Testis (tissue), 3 donors: ENCODE data around the gene CFAP77. TPM values are rescaled to one million over a fixed set of nuclear protein-coding genes. Genes with fewer than 3 reads are reported as not detected.

Experiments used
- DNase-seq: peaks from one replicate; pipeline ENCODE4 v3.0.0-alpha.2; 2019
- H3K27ac ChIP-seq, 2 donors: fragments of 200-600 bp; sonication (generic); one replicate each; pipeline ENCODE4 v1.5.1; 2019
- H3K27me3 ChIP-seq: fragments of 200-600 bp; sonication (generic); one replicate; pipeline ENCODE4 v1.5.1; 2019
- H3K36me3 ChIP-seq: fragments of 200-600 bp; sonication (generic); one replicate; pipeline ENCODE4 v1.5.1; 2017; ENCODE audit warnings: low read depth; ENCODE audit errors: missing control alignments
- H3K4me1 ChIP-seq: fragments of 200-600 bp; sonication (generic); one replicate; pipeline ENCODE4 v1.5.1; 2019
- H3K4me3 ChIP-seq, 2 donors: fragments of 200-600 bp; sonication (generic); one replicate each; pipeline ENCODE4 v1.5.1; 2017 to 2019
- H3K9me3 ChIP-seq: fragments of 200-600 bp; sonication (generic); one replicate; pipeline ENCODE4 v1.5.1; 2017
- CTCF ChIP-seq, 3 experiments: fragments of 450-650 bp in 2 of 3; fragments of 200-600 bp in 1 of 3; sonication (generic) in 1 of 3; IDR thresholded peaks; one replicate each; pipeline ENCODE4 v1.5.1; 2016 to 2019; ENCODE audit warnings: antibody characterized with exemption in 3 of 3, mild to moderate bottlenecking in 2 of 3, moderate library complexity in 1 of 3
- POLR2A ChIP-seq: fragments of 450-650 bp; IDR thresholded peaks from one replicate; pipeline ENCODE4 v1.6.1; 2017; ENCODE audit warnings: antibody characterized with exemption, mild to moderate bottlenecking, moderate library complexity
- WGBS, 2 donors: methylation state at CpG; one replicate each; pipeline ENCODE4 v1.1.5; 2018; 5-methylcytosine and 5-hydroxymethylcytosine counted together
- intact Hi-C: fragments of 100-400 bp; cut with DNase I; formaldehyde crosslinking; loops from one replicate; pipeline ENCODE4 v1.15.1; 2023; ENCODE audit warnings: low total_unique reads
- polyA plus RNA-seq: library from polyadenylated mRNA; stranded (reverse); fragments of 350-450 nt; fragmentation: Illumina TruSeq; extraction: RNeasy Lipid Tissue Mini Kit (QIAGEN cat#74804); gene quantifications from one replicate; pipeline ENCODE4 v1.2.3, GENCODE V29; 2014; ENCODE audit warnings: low read depth, low replicate concordance; ENCODE audit not compliant: insufficient read depth
- total RNA-seq, 2 donors: library from RNA; depleted of rRNA; stranded (reverse); fragments of >200 nt; gene quantifications; one replicate each; pipeline ENCODE4 v1.2.3, GENCODE V29; 2016

The CFAP77 gene
- total and polyA plus RNA-seq, 3 donors from 2014 or later: 13.6 to 36.2 (median 20.9) TPM

- no peaks in the 10 kb centered on the region for H3K27me3 ChIP-seq
- 92 to 93% methylated on average over 23 to 25 of the region's 25 CpGs for WGBS, 2 donors
- TF ChIP-seq CTCF (IDR thresholded peaks at IDR 0.05): no peak
- no peak for TF ChIP-seq POLR2A
- no peaks in the 10 kb centered on the region for H3K36me3 ChIP-seq
- H3K4me3 ChIP-seq: no peak overlapping the region
- DNase-seq: no peak
- H3K4me1 ChIP-seq: no peaks in the 10 kb centered on the region
- H3K9me3 ChIP-seq: no peaks in the 10 kb centered on the region
- no peak overlapping the region for H3K27ac ChIP-seq
- intact Hi-C loops: no loop called here
Measured at GRCh38 chr9:132511191-132511999, 101.4 kb downstream of the CFAP77 start.

- Histone ChIP-seq H3K9me3 (no peaks in the 10 kb centered on the region), H3K4me1 (no peaks in the 10 kb centered on the region), H3K4me3 (no peak overlapping the region), H3K27ac (no peak overlapping the region), H3K36me3 (no peaks in the 10 kb centered on the region), H3K27me3 (no peaks in the 10 kb centered on the region)
- no peak for DNase-seq
- intact Hi-C loops: no loop called here
- whole genome bisulfite sequencing, 2 donors: 90 to 94% methylated on average over 15 of the region's 15 CpGs
- TF ChIP-seq POLR2A (no peak), CTCF (IDR thresholded peaks at IDR 0.05) (no peak)
Measured at GRCh38 chr9:132513416-132513815, 103.4 kb downstream of the CFAP77 start.

GRCh38 chr9:132514011-132514744 lies 104.2 kb downstream of the CFAP77 start:
- intact Hi-C loops: no loop called here
- no peak overlapping the region for H3K27ac ChIP-seq
- no peaks in the 10 kb centered on the region for H3K36me3 ChIP-seq
- no peak overlapping the region for H3K4me3 ChIP-seq
- H3K9me3 ChIP-seq: no peaks in the 10 kb centered on the region
- H3K27me3 ChIP-seq: no peaks in the 10 kb centered on the region
- H3K4me1 ChIP-seq: no peaks in the 10 kb centered on the region
- no peak for DNase-seq
- 77 to 79% methylated on average over 17 to 21 of the region's 22 CpGs for WGBS, 2 donors
- TF ChIP-seq CTCF (IDR thresholded peaks at IDR 0.05) (no peak), POLR2A (no peak)

GRCh38 chr9:132514821-132515220 lies 104.8 kb downstream of the CFAP77 start:
- no peaks in the 10 kb centered on the region for H3K27me3 ChIP-seq
- WGBS, 2 donors: 71 to 73% methylated on average over 8 of the region's 8 CpGs
- H3K36me3 ChIP-seq: no peaks in the 10 kb centered on the region
- intact Hi-C loops: no loop called here
- no peaks in the 10 kb centered on the region for H3K9me3 ChIP-seq
- DNase-seq: no peak
- H3K4me1 ChIP-seq: no peaks in the 10 kb centered on the region
- H3K4me3 ChIP-seq: no peak overlapping the region
- no peak overlapping the region for H3K27ac ChIP-seq
- TF ChIP-seq CTCF (IDR thresholded peaks at IDR 0.05): no peak
- no peak for TF ChIP-seq POLR2A
